ENCODE measurements around the gene PRKCA.

- TF ChIP-seq EZH2phosphoT487 (IDR thresholded peaks at IDR 0.05; ENCODE audit: unreplicated experiment) (no peak), NANOG (IDR thresholded peaks at IDR 0.05; ENCODE audit: borderline replicate concordance) (no peak), POLR2AphosphoS5 (IDR thresholded peaks at IDR 0.05; ENCODE audit: low read depth) (no peak), CTCF (conservative IDR thresholded peaks at IDR 0.05; ENCODE audit: low read depth in 2 of 2) (no peak), JUNB (IDR thresholded peaks at IDR 0.05; ENCODE audit: unreplicated experiment) (no peak), STAT1 (IDR thresholded peaks at IDR 0.05; ENCODE audit: unreplicated experiment) (no peak), EZH2 (IDR thresholded peaks at IDR 0.05; ENCODE audit: low read depth, unreplicated experiment) (no peak), ZNF331 (CRISPR knock-in tag; IDR thresholded peaks at IDR 0.05; ENCODE audit: low read depth) (no peak)
These were observed 220.3 kb downstream of the PRKCA start for GRCh38 chr17:66522591-66523272.
